ENCODE results near the gene PIAS1. TPM values are rescaled to one million over a fixed set of nuclear protein-coding genes. Genes with fewer than 3 reads are reported as not detected.

PIAS1 gene
- total RNA-seq, 1 experiment from 2014 or later, result 29.7 TPM

DNA sequence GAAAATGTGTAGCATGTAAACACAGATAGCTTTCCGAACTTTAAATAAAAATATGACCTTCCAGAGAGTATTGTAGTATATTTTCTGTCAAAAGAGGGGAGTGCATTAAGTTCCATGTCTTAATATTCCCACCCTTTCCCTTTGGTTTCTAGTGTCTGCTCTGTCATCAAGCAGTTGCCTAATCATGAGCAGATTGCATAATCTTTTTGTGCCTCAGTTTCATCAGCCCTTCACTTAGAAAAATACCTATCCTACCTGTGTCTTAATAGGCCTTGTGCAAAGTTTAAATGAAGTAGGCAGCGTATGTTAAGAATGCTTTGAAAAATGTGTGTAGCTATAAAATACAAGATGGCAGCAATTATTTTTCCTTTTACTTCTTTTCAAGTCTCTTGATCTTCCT, 98.2 kb downstream of the PIAS1 start (continued):
- TF ChIP-seq CTCF (IDR thresholded peaks at IDR 0.05), result no peak
- TF ChIP-seq, protein P1, sequence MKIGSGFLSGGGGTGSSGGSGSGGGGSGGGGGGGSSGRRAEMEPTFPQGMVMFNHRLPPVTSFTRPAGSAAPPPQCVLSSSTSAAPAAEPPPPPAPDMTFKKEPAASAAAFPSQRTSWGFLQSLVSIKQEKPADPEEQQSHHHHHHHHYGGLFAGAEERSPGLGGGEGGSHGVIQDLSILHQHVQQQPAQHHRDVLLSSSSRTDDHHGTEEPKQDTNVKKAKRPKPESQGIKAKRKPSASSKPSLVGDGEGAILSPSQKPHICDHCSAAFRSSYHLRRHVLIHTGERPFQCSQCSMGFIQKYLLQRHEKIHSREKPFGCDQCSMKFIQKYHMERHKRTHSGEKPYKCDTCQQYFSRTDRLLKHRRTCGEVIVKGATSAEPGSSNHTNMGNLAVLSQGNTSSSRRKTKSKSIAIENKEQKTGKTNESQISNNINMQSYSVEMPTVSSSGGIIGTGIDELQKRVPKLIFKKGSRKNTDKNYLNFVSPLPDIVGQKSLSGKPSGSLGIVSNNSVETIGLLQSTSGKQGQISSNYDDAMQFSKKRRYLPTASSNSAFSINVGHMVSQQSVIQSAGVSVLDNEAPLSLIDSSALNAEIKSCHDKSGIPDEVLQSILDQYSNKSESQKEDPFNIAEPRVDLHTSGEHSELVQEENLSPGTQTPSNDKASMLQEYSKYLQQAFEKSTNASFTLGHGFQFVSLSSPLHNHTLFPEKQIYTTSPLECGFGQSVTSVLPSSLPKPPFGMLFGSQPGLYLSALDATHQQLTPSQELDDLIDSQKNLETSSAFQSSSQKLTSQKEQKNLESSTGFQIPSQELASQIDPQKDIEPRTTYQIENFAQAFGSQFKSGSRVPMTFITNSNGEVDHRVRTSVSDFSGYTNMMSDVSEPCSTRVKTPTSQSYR (CRISPR knock-in tag; IDR thresholded peaks at IDR 0.05), result no peak

DNA sequence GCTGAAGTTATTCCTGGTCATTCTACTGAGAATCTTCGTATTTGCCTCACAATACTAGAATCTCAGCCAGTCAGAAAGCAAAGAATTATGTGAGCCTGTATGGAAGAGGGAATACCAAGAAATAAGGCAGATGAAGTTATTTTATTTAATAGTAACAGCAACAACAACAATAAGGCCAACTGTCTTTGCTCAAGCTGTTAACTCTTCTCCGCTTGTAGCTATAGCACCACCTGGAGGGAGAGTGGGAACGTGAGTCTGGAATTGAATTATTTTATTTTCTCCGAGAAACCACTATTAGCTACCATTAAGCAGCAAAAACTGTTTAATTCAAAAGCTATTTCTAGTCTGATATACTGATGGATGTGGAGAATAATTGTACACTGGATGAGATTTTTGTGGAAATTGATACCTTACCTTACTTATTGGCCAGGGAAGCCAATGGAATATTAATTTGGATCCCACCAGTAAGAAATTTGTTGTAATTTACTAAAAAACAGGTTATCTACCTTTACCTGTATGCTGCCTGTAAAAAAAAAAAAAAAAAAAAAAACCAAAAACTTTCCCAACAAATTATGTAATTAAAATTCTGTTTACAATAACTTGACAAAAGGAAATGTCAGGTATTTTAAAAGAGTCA, 100.9 kb downstream of the PIAS1 start:
- Mint-ChIP-seq H3K4me1 (no peaks in the 10 kb centered on the region), H3K27me3 (ENCODE audit: low read depth) (no peaks in the 10 kb centered on the region), H3K36me3 (peaks cover 6% of the 10 kb centered on the region), H3K4me3 (no peak overlapping the region), H3K9me3 (peaks cover 2% of the 10 kb centered on the region), H3K27ac (0 out of 2 replicates have a peak overlapping the region, but pooled peaks have one; percentile 67)
- ATAC-seq (peak; percentile 59), DNase-seq (ENCODE audit: low spot score) (peak; percentile 28)
- TF ChIP-seq, protein P2, sequence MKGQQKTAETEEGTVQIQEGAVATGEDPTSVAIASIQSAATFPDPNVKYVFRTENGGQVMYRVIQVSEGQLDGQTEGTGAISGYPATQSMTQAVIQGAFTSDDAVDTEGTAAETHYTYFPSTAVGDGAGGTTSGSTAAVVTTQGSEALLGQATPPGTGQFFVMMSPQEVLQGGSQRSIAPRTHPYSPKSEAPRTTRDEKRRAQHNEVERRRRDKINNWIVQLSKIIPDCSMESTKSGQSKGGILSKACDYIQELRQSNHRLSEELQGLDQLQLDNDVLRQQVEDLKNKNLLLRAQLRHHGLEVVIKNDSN (CRISPR knock-in tag; IDR thresholded peaks at IDR 0.05), result no peak
- TF ChIP-seq NR2C2 (CRISPR knock-in tag; IDR thresholded peaks at IDR 0.05) (no peak), CTCF (IDR thresholded peaks at IDR 0.05) (peak; percentile 46)
- ChIA-PET POLR2A (no interaction called here), CTCF (interaction anchor here (0.6 to 3.1 kb wide), 39 partner anchors 8 to 698 kb away, joined by 3 to 43 read pairs (median 4); partner anchors contain the start of gene PIAS1)

DNA sequence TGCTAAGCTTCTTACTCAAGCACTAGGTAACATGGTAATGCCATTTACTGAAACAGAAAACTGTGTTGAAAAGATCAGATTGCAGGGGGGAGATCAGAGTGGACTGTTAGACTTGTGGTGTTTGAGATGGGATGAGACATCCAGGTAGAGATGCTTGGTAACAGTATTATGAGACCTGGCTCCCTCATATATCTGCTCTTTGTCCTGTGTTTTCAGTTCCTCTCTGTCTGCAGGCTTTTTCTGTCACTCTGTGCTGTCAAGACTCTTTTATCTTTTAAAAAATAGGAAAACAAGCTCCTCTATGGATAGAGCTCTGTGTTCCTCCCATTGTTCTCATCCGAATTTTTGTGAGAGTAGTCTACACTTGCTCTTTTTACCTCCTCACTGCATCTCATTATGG, 103.0 kb downstream of the PIAS1 start:
- ChIA-PET CTCF (interaction anchor here (1.3 to 1.4 kb wide), 2 partner anchors 92 to 294 kb away, joined by 3 to 9 read pairs; no protein-coding TSS in a partner anchor), POLR2A (no interaction called here)
- no peaks in the 10 kb centered on the region for H3K4me1 Mint-ChIP-seq
- H3K9me3 Mint-ChIP-seq, result peaks cover 16% of the 10 kb centered on the region
- TF ChIP-seq NFYB (CRISPR knock-in tag; conservative IDR thresholded peaks at IDR 0.05; ENCODE audit: low read depth), result no peak
- no peak for TF ChIP-seq MLX (CRISPR knock-in tag; IDR thresholded peaks at IDR 0.05)
- no peak for TF ChIP-seq PRRX2 (CRISPR knock-in tag; IDR thresholded peaks at IDR 0.05)
- TF ChIP-seq AR (CRISPR knock-in tag; IDR thresholded peaks at IDR 0.05), result no peak
- no peak for TF ChIP-seq NR3C1 (CRISPR knock-in tag; conservative IDR thresholded peaks at IDR 0.05; ENCODE audit: low read depth)
- no peak for TF ChIP-seq PREB (CRISPR knock-in tag; IDR thresholded peaks at IDR 0.05; ENCODE audit: borderline replicate concordance)
- TF ChIP-seq, protein P3, sequence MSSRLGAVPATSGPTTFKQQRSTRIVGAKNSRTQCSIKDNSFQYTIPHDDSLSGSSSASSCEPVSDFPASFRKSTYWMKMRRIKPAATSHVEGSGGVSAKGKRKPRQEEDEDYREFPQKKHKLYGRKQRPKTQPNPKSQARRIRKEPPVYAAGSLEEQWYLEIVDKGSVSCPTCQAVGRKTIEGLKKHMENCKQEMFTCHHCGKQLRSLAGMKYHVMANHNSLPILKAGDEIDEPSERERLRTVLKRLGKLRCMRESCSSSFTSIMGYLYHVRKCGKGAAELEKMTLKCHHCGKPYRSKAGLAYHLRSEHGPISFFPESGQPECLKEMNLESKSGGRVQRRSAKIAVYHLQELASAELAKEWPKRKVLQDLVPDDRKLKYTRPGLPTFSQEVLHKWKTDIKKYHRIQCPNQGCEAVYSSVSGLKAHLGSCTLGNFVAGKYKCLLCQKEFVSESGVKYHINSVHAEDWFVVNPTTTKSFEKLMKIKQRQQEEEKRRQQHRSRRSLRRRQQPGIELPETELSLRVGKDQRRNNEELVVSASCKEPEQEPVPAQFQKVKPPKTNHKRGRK (CRISPR knock-in tag; IDR thresholded peaks at IDR 0.05; ENCODE audit: borderline replicate concordance), result no peak
- DNase-seq (ENCODE audit: low spot score) (no peak), ATAC-seq (no peak)
- no peak overlapping the region for H3K27ac Mint-ChIP-seq
- H3K27me3 Mint-ChIP-seq (ENCODE audit: low read depth), result no peaks in the 10 kb centered on the region
- H3K36me3 Mint-ChIP-seq, result peaks cover 21% of the 10 kb centered on the region
- H3K4me3 Mint-ChIP-seq, result no peak overlapping the region

All from WTC11 (cell line).